SK-N-MC (cell line): Measurements from ENCODE around the gene PTN.
"Not testable (repeated sequence)": the region's sequence is repeated elsewhere in the genome, so short reads cannot be mapped to it uniquely, and the experiment has no call there.

Experiments
- DNase-seq: peaks from one replicate; pipeline ENCODE4 v3.0.0-alpha.2; 2011; ENCODE audit warnings: low read depth, low spot score
- H3K27ac ChIP-seq: fragments of 200-600 bp; sonication (generic); 2 replicates; pipeline ENCODE4 v1.5.1; 2016; ENCODE audit warnings: mixed run types
- H3K36me3 ChIP-seq: fragments of 200-600 bp; sonication (generic); 2 replicates; pipeline ENCODE4 v1.6.1; 2017; ENCODE audit warnings: antibody characterized with exemption, low read length, mixed read lengths; ENCODE audit not compliant: insufficient read depth
- H3K4me3 ChIP-seq: fragments of 200-600 bp; sonication (generic); 2 replicates; pipeline ENCODE4 v1.5.1; 2016
- H3K9ac ChIP-seq: fragments of 200-600 bp; sonication (generic); 2 replicates; pipeline ENCODE4 v1.8.0; 2017; ENCODE audit warnings: mixed run types, mixed read lengths; ENCODE audit not compliant: insufficient read length
- H3K9me3 ChIP-seq: fragments of 200-600 bp; sonication (generic); 2 replicates; pipeline ENCODE4 v1.6.1; 2017; ENCODE audit warnings: low read depth, mild to moderate bottlenecking, antibody characterized with exemption, low read length, moderate library complexity, mixed read lengths
- EZH2 ChIP-seq: fragments of 200-600 bp; sonication (generic); IDR thresholded peaks from one replicate; pipeline ENCODE4 v1.6.1; 2017; ENCODE audit warnings: antibody characterized with exemption
- FOXP2 ChIP-seq: optimal IDR thresholded peaks from 2 replicates; pipeline ENCODE3; 2011; ENCODE audit warnings: mild to moderate bottlenecking, moderate library complexity; ENCODE audit not compliant: insufficient read depth; ENCODE audit errors: extremely low read length, control extremely low read depth
- POLR2AphosphoS5 ChIP-seq: IDR thresholded peaks from 2 replicates; pipeline ENCODE4 v1.6.1; 2012; ENCODE audit warnings: mild to moderate bottlenecking, low read depth, low read length, borderline replicate concordance

Gene PTN

GRCh38 chr7:137262599-137262998 is 80.9 kb downstream of the PTN start:
- TF ChIP-seq EZH2 (no peak), POLR2AphosphoS5 (no peak), FOXP2 (no peak)
- H3K27ac ChIP-seq = no peak overlapping the region
- H3K4me3 ChIP-seq = no peak overlapping the region
- DNase-seq = no peak
- H3K9ac ChIP-seq = no peak overlapping the region
- no peaks in the 10 kb centered on the region for H3K36me3 ChIP-seq
- no peaks in the 10 kb centered on the region for H3K9me3 ChIP-seq

GRCh38 chr7:137258552-137258951 is 85.0 kb downstream of the PTN start:
- no peak overlapping the region for H3K4me3 ChIP-seq
- H3K36me3 ChIP-seq = no peaks in the 10 kb centered on the region
- H3K9ac ChIP-seq = no peak overlapping the region
- H3K27ac ChIP-seq = no peak overlapping the region
- DNase-seq = no peak
- no peaks in the 10 kb centered on the region for H3K9me3 ChIP-seq
- TF ChIP-seq EZH2 = no peak
- no peak for TF ChIP-seq FOXP2
- no peak for TF ChIP-seq POLR2AphosphoS5

- no peak for DNase-seq
- no peak for TF ChIP-seq EZH2
- no peak for TF ChIP-seq POLR2AphosphoS5
- TF ChIP-seq FOXP2 = no peak
- Histone ChIP-seq H3K27ac (no peak overlapping the region), H3K9ac (no peak overlapping the region), H3K4me3 (no peak overlapping the region), H3K36me3 (no peaks in the 10 kb centered on the region), H3K9me3 (no peaks in the 10 kb centered on the region)
Measured at GRCh38 chr7:137254766-137255165, 88.8 kb downstream of the PTN start.

GRCh38 chr7:137245890-137246289 is 97.6 kb downstream of the PTN start:
- no peak overlapping the region for H3K27ac ChIP-seq
- no peak for TF ChIP-seq FOXP2
- no peak for TF ChIP-seq EZH2
- no peak for TF ChIP-seq POLR2AphosphoS5
- H3K4me3 ChIP-seq = no peak overlapping the region
- no peaks in the 10 kb centered on the region for H3K9me3 ChIP-seq
- H3K9ac ChIP-seq = no peak overlapping the region
- no peak for DNase-seq
- no peaks in the 10 kb centered on the region for H3K36me3 ChIP-seq

- H3K36me3 ChIP-seq = no peaks in the 10 kb centered on the region
- TF ChIP-seq EZH2 = no peak
- TF ChIP-seq POLR2AphosphoS5 = no peak
- no peak for TF ChIP-seq FOXP2
- no peaks in the 10 kb centered on the region for H3K9me3 ChIP-seq
- no peak overlapping the region for H3K27ac ChIP-seq
- no peak overlapping the region for H3K4me3 ChIP-seq
- H3K9ac ChIP-seq = no peak overlapping the region
- no peak for DNase-seq
Measured at GRCh38 chr7:137245186-137245585, 98.3 kb downstream of the PTN start.

- Histone ChIP-seq H3K9ac (no peak overlapping the region), H3K36me3 (no peaks in the 10 kb centered on the region), H3K4me3 (no peak overlapping the region), H3K9me3 (no peaks in the 10 kb centered on the region), H3K27ac (no peak overlapping the region)
- TF ChIP-seq FOXP2 = no peak
- no peak for TF ChIP-seq EZH2
- no peak for TF ChIP-seq POLR2AphosphoS5
- no peak for DNase-seq
Measured at GRCh38 chr7:137243741-137244140, 99.8 kb downstream of the PTN start.

GRCh38 chr7:137242616-137243015 is 100.9 kb downstream of the PTN start:
- Histone ChIP-seq H3K36me3 (no peaks in the 10 kb centered on the region), H3K27ac (no peak overlapping the region), H3K9ac (no peak overlapping the region), H3K9me3 (no peaks in the 10 kb centered on the region), H3K4me3 (no peak overlapping the region)
- TF ChIP-seq EZH2 (no peak), POLR2AphosphoS5 (no peak), FOXP2 (no peak)
- no peak for DNase-seq

GRCh38 chr7:137241655-137242360 is 101.7 kb downstream of the PTN start:
- TF ChIP-seq POLR2AphosphoS5 (no peak), FOXP2 (no peak), EZH2 (no peak)
- H3K4me3 ChIP-seq = no peak overlapping the region
- no peak overlapping the region for H3K27ac ChIP-seq
- no peak for DNase-seq
- no peak overlapping the region for H3K9ac ChIP-seq
- H3K36me3 ChIP-seq = no peaks in the 10 kb centered on the region
- H3K9me3 ChIP-seq = no peaks in the 10 kb centered on the region

GRCh38 chr7:137239186-137239585 is 104.3 kb downstream of the PTN start:
- not testable (repeated sequence) for H3K27ac ChIP-seq, H3K9me3 ChIP-seq, H3K36me3 ChIP-seq, H3K9ac ChIP-seq, H3K4me3 ChIP-seq, DNase-seq

GRCh38 chr7:137235434-137235833 is 108.1 kb downstream of the PTN start:
- H3K27ac ChIP-seq = no peak overlapping the region
- no peak overlapping the region for H3K9ac ChIP-seq
- H3K36me3 ChIP-seq = no peaks in the 10 kb centered on the region
- no peak overlapping the region for H3K4me3 ChIP-seq
- TF ChIP-seq EZH2 (no peak), POLR2AphosphoS5 (no peak), FOXP2 (no peak)
- no peaks in the 10 kb centered on the region for H3K9me3 ChIP-seq
- no peak for DNase-seq
